ENCODE data around the gene HFM1. TPM values are rescaled to one million over a fixed set of nuclear protein-coding genes. Genes with fewer than 3 reads are reported as not detected.

The HFM1 gene
- total and polyA plus RNA-seq, 2 donors (not counting 1 experiment from before 2014, with no cell fraction given) = 0.23 to 0.83 TPM

DNA sequence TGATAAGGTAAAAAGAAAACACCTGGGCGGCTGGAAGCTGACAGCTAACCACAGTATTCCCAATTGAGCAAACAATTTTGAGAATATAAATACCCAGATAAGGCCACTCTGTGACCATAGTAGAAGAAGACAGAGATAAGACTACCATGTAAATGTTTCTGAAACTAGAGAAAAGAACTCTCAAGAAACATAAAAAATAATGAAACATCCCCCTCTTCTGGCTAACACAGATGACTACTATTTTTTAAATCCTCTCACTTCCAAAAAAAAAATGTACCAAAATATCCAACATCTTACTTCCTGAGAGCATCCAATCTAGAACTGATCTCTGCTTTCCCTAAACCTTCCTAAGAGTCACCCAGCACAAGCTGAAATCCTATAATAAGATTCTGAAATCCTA, 125.9 kb downstream of the HFM1 start:
- no peak overlapping the region for H3K4me3 ChIP-seq (replicated peaks in 1 of 4; ENCODE audit: control extremely low read depth in 1 of 4, insufficient read depth in 1 of 4, low read depth in 3 of 4, low read length in 4 of 4)

DNA sequence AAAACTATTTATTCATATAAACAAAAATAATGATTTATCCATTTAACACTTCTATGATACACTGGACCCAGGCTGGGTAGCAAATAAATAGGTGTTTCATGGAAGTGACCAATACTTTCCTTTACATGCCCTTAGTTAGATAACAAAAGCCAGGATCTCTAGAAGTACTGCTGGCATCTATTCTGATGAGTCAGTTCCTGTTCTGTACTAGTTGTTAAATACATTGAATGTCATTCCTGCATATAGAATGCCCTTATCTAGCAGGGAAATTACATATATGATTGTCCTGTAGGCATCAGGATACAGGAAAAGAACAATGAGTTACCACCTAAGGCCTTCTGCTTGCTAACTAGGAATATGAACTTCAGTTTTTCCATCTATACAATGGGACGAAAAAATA, 130.8 kb downstream of the HFM1 start:
- Histone ChIP-seq H2AFZ (ENCODE audit: low read length) (no peak overlapping the region), H3K9me3 (ENCODE audit: control insufficient read depth, insufficient read depth, low read depth, low read length) (no peaks in the 10 kb centered on the region), H3K36me3 (ENCODE audit: control insufficient read depth, insufficient read depth, low read length) (no peaks in the 10 kb centered on the region), H3K79me2 (ENCODE audit: control insufficient read depth, insufficient read depth, low read length) (no peaks in the 10 kb centered on the region), H4K20me1 (ENCODE audit: control insufficient read depth, extremely low read depth, insufficient read depth, low read length) (no peaks in the 10 kb centered on the region), H3K4me3 (replicated peaks in 1 of 4; ENCODE audit: control extremely low read depth in 1 of 4, insufficient read depth in 1 of 4, low read depth in 3 of 4, low read length in 4 of 4) (no peak overlapping the region), H3K27me3 (ENCODE audit: control insufficient read depth, insufficient read depth, low read length) (no peaks in the 10 kb centered on the region), H3K27ac (ENCODE audit: insufficient read depth, low read length) (no peak overlapping the region), H3K9ac (ENCODE audit: insufficient read depth, low read length) (no peak overlapping the region), H3K4me2 (ENCODE audit: extremely low read depth, insufficient read depth, low read length) (no peak overlapping the region), H3K4me1 (ENCODE audit: control insufficient read depth, extremely low read depth, insufficient read depth, low read length) (no peaks in the 10 kb centered on the region)
- TF ChIP-seq EZH2 (IDR thresholded peaks at IDR 0.05; ENCODE audit: low read length, missing control alignments) = no peak
- TF ChIP-seq, protein P1, sequence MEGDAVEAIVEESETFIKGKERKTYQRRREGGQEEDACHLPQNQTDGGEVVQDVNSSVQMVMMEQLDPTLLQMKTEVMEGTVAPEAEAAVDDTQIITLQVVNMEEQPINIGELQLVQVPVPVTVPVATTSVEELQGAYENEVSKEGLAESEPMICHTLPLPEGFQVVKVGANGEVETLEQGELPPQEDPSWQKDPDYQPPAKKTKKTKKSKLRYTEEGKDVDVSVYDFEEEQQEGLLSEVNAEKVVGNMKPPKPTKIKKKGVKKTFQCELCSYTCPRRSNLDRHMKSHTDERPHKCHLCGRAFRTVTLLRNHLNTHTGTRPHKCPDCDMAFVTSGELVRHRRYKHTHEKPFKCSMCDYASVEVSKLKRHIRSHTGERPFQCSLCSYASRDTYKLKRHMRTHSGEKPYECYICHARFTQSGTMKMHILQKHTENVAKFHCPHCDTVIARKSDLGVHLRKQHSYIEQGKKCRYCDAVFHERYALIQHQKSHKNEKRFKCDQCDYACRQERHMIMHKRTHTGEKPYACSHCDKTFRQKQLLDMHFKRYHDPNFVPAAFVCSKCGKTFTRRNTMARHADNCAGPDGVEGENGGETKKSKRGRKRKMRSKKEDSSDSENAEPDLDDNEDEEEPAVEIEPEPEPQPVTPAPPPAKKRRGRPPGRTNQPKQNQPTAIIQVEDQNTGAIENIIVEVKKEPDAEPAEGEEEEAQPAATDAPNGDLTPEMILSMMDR (conservative IDR thresholded peaks at IDR 0.05 in 1 of 2, IDR thresholded peaks at IDR 0.05 in 1 of 2; ENCODE audit: low read depth in 1 of 2, low read length in 2 of 2) = no peak
- peak in 1 of 2 donors; percentile 2 for DNase-seq (ENCODE audit: low read depth in 2 of 2)

More for the DNA sequence above, 125.9 kb downstream of the HFM1 start:
- no peaks in the 10 kb centered on the region for H3K79me2 ChIP-seq (ENCODE audit: control insufficient read depth, insufficient read depth, low read length)
- H2AFZ ChIP-seq (ENCODE audit: low read length) = no peak overlapping the region
- no peaks in the 10 kb centered on the region for H4K20me1 ChIP-seq (ENCODE audit: control insufficient read depth, extremely low read depth, insufficient read depth, low read length)
- H3K4me1 ChIP-seq (ENCODE audit: control insufficient read depth, extremely low read depth, insufficient read depth, low read length) = no peaks in the 10 kb centered on the region
- no peak overlapping the region for H3K4me2 ChIP-seq (ENCODE audit: extremely low read depth, insufficient read depth, low read length)
- DNase-seq (ENCODE audit: low read depth in 2 of 2) = peak; percentile 14 to 52
- H3K9ac ChIP-seq (ENCODE audit: insufficient read depth, low read length) = no peak overlapping the region
- no peak overlapping the region for H3K27ac ChIP-seq (ENCODE audit: insufficient read depth, low read length)
- no peaks in the 10 kb centered on the region for H3K36me3 ChIP-seq (ENCODE audit: control insufficient read depth, insufficient read depth, low read length)
- no peaks in the 10 kb centered on the region for H3K9me3 ChIP-seq (ENCODE audit: control insufficient read depth, insufficient read depth, low read depth, low read length)
- TF ChIP-seq, protein P1 (conservative IDR thresholded peaks at IDR 0.05 in 1 of 2, IDR thresholded peaks at IDR 0.05 in 1 of 2; ENCODE audit: low read depth in 1 of 2, low read length in 2 of 2) = peak in 1 of 2 donors; percentile 27
- no peak for TF ChIP-seq EZH2 (IDR thresholded peaks at IDR 0.05; ENCODE audit: low read length, missing control alignments)
- H3K27me3 ChIP-seq (ENCODE audit: control insufficient read depth, insufficient read depth, low read length) = no peaks in the 10 kb centered on the region

DNA sequence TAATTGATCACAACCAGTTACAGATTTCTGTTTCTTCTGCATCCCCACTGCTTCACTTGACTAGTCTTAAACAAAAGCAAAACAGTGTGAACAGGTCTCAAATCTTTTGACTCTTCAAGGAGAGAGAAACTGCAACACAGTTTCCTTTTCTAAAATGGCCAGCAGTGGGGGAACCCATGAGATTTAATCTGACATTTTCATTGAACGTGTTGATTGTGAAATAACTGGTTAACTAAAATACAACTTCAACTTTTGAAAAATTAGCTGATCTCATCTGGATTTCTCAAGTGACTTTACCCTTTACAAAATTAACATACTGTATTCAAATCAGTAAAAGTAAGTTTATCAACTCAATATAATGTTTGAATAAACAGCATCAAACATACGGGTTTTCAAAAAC, 143.0 kb downstream of the HFM1 start:
- no peaks in the 10 kb centered on the region for H3K79me2 ChIP-seq (ENCODE audit: control insufficient read depth, insufficient read depth, low read length)
- no peaks in the 10 kb centered on the region for H3K9me3 ChIP-seq (ENCODE audit: control insufficient read depth, insufficient read depth, low read depth, low read length)
- no peaks in the 10 kb centered on the region for H3K4me1 ChIP-seq (ENCODE audit: control insufficient read depth, extremely low read depth, insufficient read depth, low read length)
- H4K20me1 ChIP-seq (ENCODE audit: control insufficient read depth, extremely low read depth, insufficient read depth, low read length) = no peaks in the 10 kb centered on the region
- no peak overlapping the region for H3K4me2 ChIP-seq (ENCODE audit: extremely low read depth, insufficient read depth, low read length)
- no peak overlapping the region for H2AFZ ChIP-seq (ENCODE audit: low read length)
- no peak overlapping the region for H3K27ac ChIP-seq (ENCODE audit: insufficient read depth, low read length)
- H3K36me3 ChIP-seq (ENCODE audit: control insufficient read depth, insufficient read depth, low read length) = no peaks in the 10 kb centered on the region
- DNase-seq (ENCODE audit: low read depth in 2 of 2) = no peak
- H3K9ac ChIP-seq (ENCODE audit: insufficient read depth, low read length) = no peak overlapping the region
- H3K4me3 ChIP-seq (replicated peaks in 1 of 4; ENCODE audit: control extremely low read depth in 1 of 4, insufficient read depth in 1 of 4, low read depth in 3 of 4, low read length in 4 of 4) = no peak overlapping the region
- TF ChIP-seq EZH2 (IDR thresholded peaks at IDR 0.05; ENCODE audit: low read length, missing control alignments) = no peak
- TF ChIP-seq, protein P1 (conservative IDR thresholded peaks at IDR 0.05 in 1 of 2, IDR thresholded peaks at IDR 0.05 in 1 of 2; ENCODE audit: low read depth in 1 of 2, low read length in 2 of 2) = no peak
- H3K27me3 ChIP-seq (ENCODE audit: control insufficient read depth, insufficient read depth, low read length) = no peaks in the 10 kb centered on the region
